ENCODE data around the gene SEMA4F.

The SEMA4F gene

GRCh38 chr2:74730530-74730929, 76.5 kb downstream of the SEMA4F start:
- Histone ChIP-seq H3K27me3 (ENCODE audit: insufficient read depth, poor library complexity, severe bottlenecking) (no peaks in the 10 kb centered on the region), H3K4me3 (replicated peaks; ENCODE audit: insufficient read depth, low read length) (no peak overlapping the region), H3K27ac (replicated peaks) (no peak overlapping the region)
- TF ChIP-seq POLR2AphosphoS5 (IDR thresholded peaks at IDR 0.05; ENCODE audit: low read depth) (no peak), GABPA (IDR thresholded peaks at IDR 0.05; ENCODE audit: low read depth) (no peak)
- no peak for DNase-seq (ENCODE audit: low read depth in 1 of 2, low spot score in 1 of 2)
